Lung (tissue), 12 donors: ENCODE data around the gene TTL. TPM values are rescaled to one million over a fixed set of nuclear protein-coding genes. Genes with fewer than 3 reads are reported as not detected.

Experiments used
- ATAC-seq: fragments of 200-7000 bp; cut with Tn5 transposase; one replicate; pipeline ENCODE4 v1.9.1; 2020; ENCODE audit warnings: moderate number of reproducible peaks; ENCODE audit not compliant: insufficient read depth, low FRiP score
- DNase-seq, 3 donors: peaks; one replicate each; pipeline ENCODE4 v3.0.0-alpha.2; 2013 to 2017
- H3K27ac ChIP-seq, 2 donors: one replicate each; pipeline ENCODE4 v1.5.1; 2013; ENCODE audit warnings: mild to moderate bottlenecking in 2 of 2, moderate library complexity in 2 of 2, control low read depth in 1 of 2, inconsistent platforms in 1 of 2, low read depth in 1 of 2, low read length in 1 of 2
- H3K27me3 ChIP-seq, 3 donors: one replicate each; pipeline ENCODE4 v1.5.1; 2013; ENCODE audit warnings: low read length in 2 of 3; ENCODE audit not compliant: control insufficient read depth in 3 of 3, insufficient read depth in 3 of 3
- H3K36me3 ChIP-seq, 4 donors: one replicate each; pipeline ENCODE4 v1.5.1; 2013; ENCODE audit warnings: low read length in 4 of 4, mild to moderate bottlenecking in 1 of 4, moderate library complexity in 1 of 4; ENCODE audit not compliant: control insufficient read depth in 4 of 4, insufficient read depth in 4 of 4
- H3K4me1 ChIP-seq, 5 donors: one replicate each; pipeline ENCODE4 v1.5.1; 2013; ENCODE audit warnings: low read length in 5 of 5, mild to moderate bottlenecking in 2 of 5, moderate library complexity in 1 of 5; ENCODE audit not compliant: control insufficient read depth in 5 of 5, insufficient read depth in 5 of 5
- H3K4me3 ChIP-seq: one replicate; pipeline ENCODE4 v1.5.1; 2013; ENCODE audit warnings: mild to moderate bottlenecking, control low read depth, moderate library complexity
- H3K9ac ChIP-seq, 2 donors: one replicate each; pipeline ENCODE4 v1.5.1; 2013; ENCODE audit warnings: low read length in 2 of 2, control low read depth in 1 of 2; ENCODE audit not compliant: insufficient read depth in 1 of 2
- H3K9me3 ChIP-seq, 4 donors: one replicate each; pipeline ENCODE4 v1.5.1; 2013; ENCODE audit warnings: low read length in 3 of 4, mild to moderate bottlenecking in 1 of 4, moderate library complexity in 1 of 4; ENCODE audit not compliant: control insufficient read depth in 4 of 4, insufficient read depth in 3 of 4
- CTCF ChIP-seq: IDR thresholded peaks from 2 replicates; pipeline ENCODE4 v1.5.1; 2012; ENCODE audit warnings: mild to moderate bottlenecking; ENCODE audit errors: control extremely low read depth, extremely low read depth
- WGBS, 2 donors: extraction: QIAGEN DNeasy Blood & Tissue Kit; methylation state at CpG; one replicate each; pipeline ENCODE4 v1.1.7; 2013; 5-methylcytosine and 5-hydroxymethylcytosine counted together
- polyA plus RNA-seq, 2 donors: library from polyadenylated mRNA; stranded (reverse); fragments of 200-250 nt; gene quantifications; one replicate each; pipeline ENCODE4 v1.2.1, GENCODE V29; 2013
- total RNA-seq, 2 donors: library from RNA; depleted of rRNA in 1 of 2; stranded (reverse); fragments of >200 nt in 1 of 2; gene quantifications; one replicate each; pipeline ENCODE4 v1.2.1, GENCODE V29; 2014 to 2021
- donor health status: control.
- donor health status: control.
- donor health status: Bipolar disorder and iron deficiency.
- donor health status: healthy.
- donor health status: DM: yes; HTN: yes; CAD: no.

The TTL gene
- total and polyA plus RNA-seq, 4 donors: 12.5 to 32.8 (median 22.8) TPM

- ATAC-seq (no peak), DNase-seq (peak in 2 of 3 donors; percentile 16 to 29)
- H3K36me3 ChIP-seq: peaks cover 13 to 23% (median 18%) of the 10 kb centered on the region in 4 donors
- H3K9ac ChIP-seq: no peak overlapping the region
- peaks cover 0 to 3% (median 0%) of the 10 kb centered on the region in 3 donors for H3K27me3 ChIP-seq
- H3K27ac ChIP-seq: no peak overlapping the region
- no peak overlapping the region for H3K4me3 ChIP-seq
- TF ChIP-seq CTCF: no peak
- H3K4me1 ChIP-seq: peaks cover 0 to 4% (median 0%) of the 10 kb centered on the region in 5 donors
- H3K9me3 ChIP-seq: no peaks in the 10 kb centered on the region
These were observed 97.3 kb downstream of the TTL start for GRCh38 chr2:112579241-112579640.

GRCh38 chr2:112580084-112580483 lies 98.1 kb downstream of the TTL start:
- DNase-seq (no peak), ATAC-seq (no peak)
- peaks cover 0 to 3% (median 0%) of the 10 kb centered on the region in 3 donors for H3K27me3 ChIP-seq
- H3K27ac ChIP-seq: no peak overlapping the region
- 95 to 96% methylated on average over 7 of the region's 7 CpGs for WGBS, 2 donors
- H3K9me3 ChIP-seq: no peaks in the 10 kb centered on the region
- H3K9ac ChIP-seq: no peak overlapping the region
- H3K4me1 ChIP-seq: peaks cover 0 to 8% (median 3%) of the 10 kb centered on the region in 5 donors
- peaks cover 6 to 19% (median 12%) of the 10 kb centered on the region in 4 donors for H3K36me3 ChIP-seq
- H3K4me3 ChIP-seq: no peak overlapping the region
- TF ChIP-seq CTCF: no peak

- 41 to 42% methylated on average over 10 of the region's 10 CpGs for WGBS, 2 donors
- Histone ChIP-seq H3K9me3 (no peaks in the 10 kb centered on the region), H3K9ac (no peak overlapping the region), H3K4me3 (no peak overlapping the region), H3K27me3 (peaks cover 0 to 3% (median 0%) of the 10 kb centered on the region in 3 donors), H3K36me3 (peaks cover 0 to 9% (median 4%) of the 10 kb centered on the region in 4 donors), H3K4me1 (peaks cover 0 to 11% (median 10%) of the 10 kb centered on the region in 5 donors), H3K27ac (no peak overlapping the region)
- no peak for ATAC-seq
- TF ChIP-seq CTCF: peak; percentile 15
- DNase-seq: peak; percentile 35 to 80 (median 76)
These were observed 100.4 kb downstream of the TTL start for GRCh38 chr2:112582314-112582746.

- ATAC-seq: peak; percentile 1
- WGBS, 2 donors: 50 to 51% methylated on average over 19 of the region's 19 CpGs
These were observed 101.7 kb downstream of the TTL start for GRCh38 chr2:112583497-112584133.

More at GRCh38 chr2:112583497-112584133, 101.7 kb downstream of the TTL start:
- Histone ChIP-seq H3K27me3 (peaks cover 0 to 3% (median 0%) of the 10 kb centered on the region in 3 donors), H3K36me3 (peaks cover 0 to 13% (median 7%) of the 10 kb centered on the region in 4 donors), H3K4me3 (peak overlapping the region; percentile 64), H3K27ac (peak overlapping the region; percentile 91 to 98), H3K9ac (peak overlapping the region; percentile 59 to 76), H3K9me3 (no peaks in the 10 kb centered on the region), H3K4me1 (peaks cover 0 to 11% (median 8%) of the 10 kb centered on the region in 5 donors)
- DNase-seq: peak in 1 of 3 donors; percentile 19
- no peak for TF ChIP-seq CTCF
